ENCODE data around the gene PADI2.

DNA sequence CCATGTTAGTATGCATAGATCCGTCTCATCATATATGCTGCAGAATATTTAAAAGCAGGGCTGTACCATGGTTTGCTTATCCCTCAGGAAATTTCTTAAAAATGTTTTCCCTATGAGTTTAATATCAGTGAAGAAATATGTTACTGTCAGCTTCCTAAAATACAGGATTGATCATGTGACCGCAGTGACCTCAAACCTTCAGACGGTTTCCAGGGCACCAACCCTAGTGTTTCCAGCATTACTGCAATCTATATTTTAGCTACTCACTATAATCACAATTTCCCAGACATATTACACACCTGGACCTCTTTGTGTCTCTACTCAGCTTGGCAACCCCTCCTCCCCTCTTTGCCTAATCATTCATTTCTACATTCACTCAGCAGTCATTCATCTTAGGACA is 57.8 kb downstream of the PADI2 start:
- TF ChIP-seq CTCF (IDR thresholded peaks at IDR 0.05; ENCODE audit: low read depth, low read length, missing input control) (no peak), FOXA1 (IDR thresholded peaks at IDR 0.05) (no peak)

Data from liver (tissue), 2 donors.